ENCODE results near the gene AHDC1.
A peak's percentile ranks its signal among the peaks of the same experiment; 100 is the strongest.

Gene AHDC1

DNA sequence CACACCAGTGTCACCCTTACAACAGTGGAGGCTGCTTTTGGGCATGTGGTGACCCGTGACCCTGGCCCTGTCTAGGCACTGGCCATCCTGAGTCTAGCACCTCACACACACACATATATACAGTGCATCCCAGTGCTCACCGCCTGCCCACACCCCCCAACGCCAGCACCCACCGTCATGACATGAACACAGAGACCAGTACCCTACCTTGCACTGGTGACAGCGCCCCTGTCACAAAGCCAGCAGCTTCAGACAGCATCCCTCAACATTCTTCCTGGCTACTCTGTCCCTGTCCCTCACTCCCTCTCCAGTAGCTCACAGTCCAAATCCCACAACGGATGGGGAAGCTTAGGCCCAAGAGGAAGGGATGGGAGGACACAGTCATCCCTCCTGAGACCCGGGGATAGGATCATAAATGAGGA, 27.1 kb downstream of the AHDC1 start:
- DNase-seq = no peak

DNA sequence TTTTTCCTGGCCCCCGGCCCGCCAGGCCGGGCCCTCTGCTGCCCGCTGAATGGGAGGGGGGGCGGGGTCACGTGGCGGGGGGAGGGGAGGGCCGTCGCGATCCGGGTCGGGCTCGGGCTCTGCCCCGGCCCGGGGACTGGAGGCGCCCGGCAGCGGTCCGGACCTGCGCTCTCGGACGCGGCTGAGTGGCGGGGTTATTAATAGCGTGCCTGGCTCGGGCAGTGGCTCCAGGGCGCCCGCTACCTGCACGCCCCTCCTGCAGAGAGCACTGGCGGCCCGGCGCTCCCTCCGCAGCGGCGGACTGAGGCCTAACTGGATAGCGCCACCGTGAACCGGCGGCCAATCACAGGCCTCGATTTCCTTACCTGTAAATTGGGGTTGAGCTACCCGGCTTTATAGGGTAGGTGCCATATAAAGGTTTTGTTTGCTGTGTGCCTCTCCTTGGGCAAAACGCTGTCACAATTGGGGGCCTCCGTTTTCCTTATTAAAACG, 28.1 kb downstream of the AHDC1 start:
- no peak for DNase-seq

DNA sequence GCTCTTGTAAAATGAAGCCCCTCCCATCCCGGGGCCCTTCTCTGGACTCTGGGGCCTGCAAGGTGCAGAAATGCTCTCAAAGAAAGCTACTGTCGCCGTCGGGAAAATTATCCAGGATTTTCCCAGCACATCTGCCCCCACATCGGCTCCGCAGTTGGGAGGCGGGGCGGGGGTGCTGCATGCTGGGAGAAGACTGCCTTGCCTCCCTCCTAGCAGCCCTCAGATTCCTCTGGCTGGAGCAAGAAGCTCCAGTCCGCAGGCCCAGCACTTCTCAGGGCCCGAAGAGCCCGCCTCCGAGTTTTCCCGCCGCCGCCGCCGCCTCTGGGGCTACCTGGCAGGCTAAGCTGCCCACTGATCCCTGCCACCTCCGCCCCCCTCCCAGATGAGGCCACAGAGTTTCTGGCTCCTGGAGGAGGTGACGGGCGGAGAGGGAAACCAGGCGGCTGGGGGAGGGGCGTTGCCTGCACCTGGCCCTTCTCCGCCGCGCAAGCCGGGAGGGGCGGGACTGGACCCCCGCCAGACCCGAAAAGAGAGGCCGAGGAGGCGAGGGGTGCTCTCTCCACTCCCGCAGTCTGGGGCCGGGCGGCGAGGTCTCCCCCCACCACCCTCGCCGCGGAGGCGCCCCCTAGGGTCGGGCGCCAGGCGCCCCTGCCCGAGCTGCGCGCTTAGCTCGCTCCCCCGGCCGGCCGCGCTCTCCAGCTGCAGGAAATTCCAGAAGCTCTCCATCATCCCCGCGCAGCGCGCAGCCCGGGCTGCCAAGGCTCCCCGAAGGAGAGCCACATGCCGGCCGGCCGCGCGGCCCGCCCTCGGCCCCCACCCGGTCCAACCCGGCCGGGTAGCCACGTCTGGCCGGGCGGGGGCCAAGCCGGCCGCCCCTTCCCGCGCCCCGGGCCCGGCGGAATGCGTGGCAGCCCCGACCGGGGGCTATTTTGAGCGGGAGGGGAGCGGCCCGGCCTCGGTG, 28.8 kb downstream of the AHDC1 start:
- no peak for DNase-seq

DNA sequence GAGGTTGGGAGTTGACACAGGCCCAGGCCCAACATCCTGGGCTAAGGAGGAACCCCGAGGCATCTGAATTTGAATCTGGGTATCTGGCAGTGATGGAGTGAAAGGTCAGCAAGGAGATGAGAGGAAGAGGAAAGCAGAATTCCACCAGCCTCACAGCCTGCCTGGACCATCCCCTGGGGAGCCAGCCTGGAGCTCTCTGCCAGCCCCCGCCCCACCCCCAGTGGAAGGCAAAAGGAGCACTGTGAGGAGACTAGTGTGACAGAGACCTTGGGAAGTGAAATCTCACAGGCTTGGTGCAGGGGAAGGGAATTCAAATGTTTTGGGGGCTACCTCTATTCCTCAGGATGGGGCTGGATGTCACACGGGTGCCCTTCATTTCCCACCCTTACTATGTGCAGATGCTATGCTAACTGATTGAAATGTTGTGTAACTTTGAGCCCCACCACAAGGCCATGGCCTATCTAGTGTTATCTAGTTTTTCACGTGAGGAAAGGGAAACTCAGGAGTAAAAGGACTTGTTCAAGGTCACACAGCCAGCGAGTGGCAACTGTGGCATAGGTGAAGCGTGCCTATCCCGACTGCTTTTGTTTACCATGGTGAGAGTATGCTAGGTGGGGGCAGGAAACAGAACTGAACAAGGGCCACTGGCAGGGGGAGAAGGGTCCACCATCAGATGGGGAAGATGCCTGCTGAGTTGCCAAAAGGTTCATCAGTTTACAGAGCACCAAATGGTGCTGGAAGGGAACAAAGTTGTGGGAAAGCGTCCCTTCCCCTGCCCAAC, 29.8 kb downstream of the AHDC1 start:
- no peak for DNase-seq

DNA sequence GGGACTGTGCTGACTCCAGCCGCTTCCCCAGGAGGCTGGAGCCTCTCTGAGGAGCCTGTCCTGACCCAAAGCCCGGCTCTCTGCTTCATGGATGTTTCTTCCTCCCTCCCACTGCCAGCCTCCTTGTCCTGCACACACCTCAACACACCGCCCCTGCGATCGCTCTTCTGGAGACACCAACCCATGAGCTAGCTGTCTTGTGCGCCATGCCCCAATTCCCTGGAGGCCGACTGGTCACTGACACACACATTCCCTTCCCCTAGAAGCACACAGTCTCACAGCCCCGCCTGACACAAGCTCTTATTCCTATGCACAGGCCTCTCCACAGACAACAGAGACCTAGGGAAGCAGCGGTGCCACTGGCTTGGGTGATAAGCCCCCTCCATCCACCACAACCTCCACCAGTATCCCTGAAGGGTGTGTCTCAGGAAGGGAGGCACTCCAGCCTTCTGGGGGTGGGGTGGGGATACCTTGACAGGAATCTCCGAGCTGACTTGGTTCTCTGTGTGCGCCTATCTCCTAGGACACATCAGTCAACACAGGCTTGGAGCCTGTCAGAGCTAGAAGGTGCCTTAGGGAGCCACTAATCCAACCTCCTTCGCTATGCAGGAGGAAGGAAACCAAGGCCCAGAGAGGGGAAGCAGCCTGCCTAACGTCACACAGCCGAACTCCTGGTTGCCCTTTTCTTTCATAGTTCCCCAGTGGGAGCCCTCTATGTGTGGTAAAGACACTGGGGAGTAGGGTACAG, 31.1 kb downstream of the AHDC1 start:
- no peak for DNase-seq

DNA sequence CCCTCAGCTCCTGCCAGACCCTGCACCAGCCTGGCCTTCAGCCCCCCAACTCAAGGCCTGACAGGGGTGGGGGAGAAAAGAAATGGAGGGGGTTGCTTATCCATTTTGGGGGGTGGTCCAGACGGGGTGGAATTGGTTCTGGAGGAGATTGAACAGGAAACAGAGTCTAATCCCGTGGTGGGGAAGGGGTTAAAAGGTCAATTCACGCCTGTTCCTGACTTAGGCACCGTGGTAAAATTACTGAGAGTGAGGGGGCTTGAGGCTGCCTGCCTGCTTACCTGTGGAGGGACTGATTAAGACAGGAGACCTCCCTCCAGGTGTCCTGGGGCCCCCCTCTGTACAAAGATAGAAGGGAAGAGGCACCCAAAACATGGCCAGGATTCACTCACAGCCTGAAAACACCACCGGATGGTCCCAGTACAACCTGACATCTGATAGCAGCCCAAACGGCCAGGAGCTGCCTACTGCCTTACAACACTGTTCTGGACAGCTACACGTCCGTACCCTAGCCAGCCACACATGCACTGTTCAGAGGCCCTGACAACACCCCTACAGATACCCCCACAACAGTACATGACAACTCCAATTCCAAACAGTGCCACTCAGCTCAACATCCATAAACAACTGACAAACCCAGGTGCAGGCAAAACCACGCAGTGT, 31.8 kb downstream of the AHDC1 start:
- DNase-seq = no peak

DNA sequence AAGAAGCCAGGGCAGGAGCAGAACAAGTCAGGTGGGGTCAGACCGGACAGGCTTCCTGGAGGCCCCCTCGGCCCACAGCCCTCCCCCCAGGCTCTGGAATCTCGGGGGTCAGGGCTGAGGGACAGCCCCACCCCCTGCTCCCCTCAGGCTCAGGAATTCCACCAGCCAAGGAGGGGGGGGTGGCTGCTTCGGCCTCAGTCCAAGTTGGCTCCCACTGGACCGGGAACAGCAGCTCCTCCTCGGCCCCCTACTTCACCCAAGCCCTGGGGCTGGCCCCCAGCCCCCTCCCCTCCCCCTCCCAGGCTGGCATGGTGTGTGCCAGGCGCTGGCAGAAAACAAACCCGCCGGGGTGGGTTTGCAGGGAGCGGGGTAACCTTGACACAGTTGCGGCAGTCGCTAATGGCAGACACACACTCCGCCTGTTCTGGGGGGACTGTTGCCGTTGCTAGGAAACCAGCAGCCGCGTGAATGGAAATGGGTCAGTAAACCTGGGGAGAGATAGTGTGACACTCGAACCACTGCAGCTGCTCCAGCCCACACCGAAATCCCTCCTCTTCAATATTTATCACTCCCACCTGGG, 32.4 kb downstream of the AHDC1 start:
- no peak for DNase-seq

DNA sequence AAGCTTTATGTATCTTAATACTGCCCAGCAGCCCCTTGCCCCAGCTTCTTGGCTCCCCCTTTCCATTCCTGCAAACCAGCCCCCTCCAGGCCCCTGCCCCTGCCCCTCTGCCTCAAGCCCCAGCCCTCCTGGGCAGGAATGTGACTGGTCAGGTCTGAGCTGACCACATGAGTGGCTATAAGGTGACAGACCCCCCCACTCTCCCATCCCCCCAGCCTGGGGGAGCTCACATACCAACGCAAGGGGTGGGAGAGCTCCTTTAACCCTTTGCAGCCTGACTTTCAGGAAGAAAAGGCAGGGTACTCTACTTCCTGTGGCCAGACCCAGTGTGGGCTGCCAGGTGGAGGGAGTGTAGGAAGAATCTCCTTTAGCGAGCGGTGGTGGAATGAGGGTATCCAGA, 33.2 kb downstream of the AHDC1 start:
- no peak for DNase-seq

DNA sequence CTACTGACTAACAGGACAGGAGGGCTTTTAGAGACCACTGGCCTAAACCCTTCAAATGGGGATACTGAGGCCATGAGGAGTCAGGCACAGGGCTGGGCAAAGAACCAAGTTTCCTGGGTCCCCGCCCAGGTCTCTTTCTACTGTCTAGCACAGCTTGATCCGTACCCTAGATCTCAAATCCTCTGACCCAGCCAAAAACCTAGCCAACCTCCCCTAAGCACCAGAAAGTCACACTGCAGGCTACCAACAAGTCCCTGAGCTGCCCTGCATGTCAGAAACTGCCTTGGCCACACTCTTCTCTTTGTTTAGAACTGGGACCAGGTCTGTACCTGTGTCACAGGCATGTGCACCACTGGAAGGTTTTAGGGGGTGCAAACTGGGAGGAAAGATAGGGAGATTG, 33.6 kb downstream of the AHDC1 start:
- no peak for DNase-seq

DNA sequence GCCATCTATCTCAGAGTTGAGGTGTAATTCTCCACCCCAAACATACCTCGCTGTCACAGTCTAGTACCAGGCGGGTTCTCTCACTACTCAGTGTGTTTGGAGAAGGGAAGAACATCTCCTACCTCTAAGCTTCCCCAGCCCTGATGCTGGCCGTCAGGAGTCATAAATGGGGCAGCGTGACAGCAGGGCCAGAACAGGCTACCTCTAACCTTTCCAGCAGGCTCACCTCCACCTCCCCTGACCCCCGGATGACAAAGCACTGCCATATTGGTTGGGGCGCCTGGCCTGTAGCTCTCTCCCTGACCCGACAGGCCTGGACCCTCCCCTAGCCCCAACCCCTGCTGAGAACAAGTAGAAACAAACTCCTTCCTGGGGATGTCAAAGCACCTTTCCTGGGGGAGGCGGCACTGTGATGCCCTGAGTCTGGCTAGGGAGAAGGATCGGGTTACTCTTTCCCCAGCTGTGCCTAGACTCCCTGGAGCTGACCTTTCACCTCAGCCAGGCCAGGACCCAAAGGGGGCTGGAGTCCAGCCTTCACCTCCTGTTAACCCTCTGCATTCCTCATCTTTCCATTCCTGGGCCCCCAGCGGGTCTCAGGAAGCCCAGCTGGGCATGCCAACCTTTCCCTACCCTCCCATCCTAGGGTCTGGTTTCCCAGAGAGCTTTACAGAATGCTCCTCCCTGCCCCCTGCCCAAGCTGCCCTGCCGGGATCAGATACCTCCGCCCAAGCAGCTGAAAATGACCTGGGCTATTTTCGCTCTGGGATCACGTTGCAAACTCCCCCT, 34.2 kb downstream of the AHDC1 start:
- DNase-seq = no peak

DNA sequence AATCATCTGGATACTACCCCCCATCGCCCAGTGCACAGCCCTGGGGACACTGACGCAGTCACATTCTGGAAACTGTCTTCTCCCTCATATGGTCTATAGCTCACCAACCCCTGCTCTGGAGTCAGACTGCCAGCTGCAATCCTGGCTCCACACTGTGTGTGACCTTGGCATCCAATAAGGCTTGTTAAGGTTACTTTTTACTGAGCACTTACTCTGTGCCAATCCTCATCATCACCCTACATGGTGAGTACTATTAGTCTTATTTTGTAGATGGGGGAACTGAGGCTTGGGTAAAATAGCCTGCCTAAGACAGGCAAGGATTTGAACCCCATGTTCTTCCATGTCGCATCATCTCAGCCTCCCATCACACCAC, 34.9 kb downstream of the AHDC1 start:
- DNase-seq = no peak

DNA sequence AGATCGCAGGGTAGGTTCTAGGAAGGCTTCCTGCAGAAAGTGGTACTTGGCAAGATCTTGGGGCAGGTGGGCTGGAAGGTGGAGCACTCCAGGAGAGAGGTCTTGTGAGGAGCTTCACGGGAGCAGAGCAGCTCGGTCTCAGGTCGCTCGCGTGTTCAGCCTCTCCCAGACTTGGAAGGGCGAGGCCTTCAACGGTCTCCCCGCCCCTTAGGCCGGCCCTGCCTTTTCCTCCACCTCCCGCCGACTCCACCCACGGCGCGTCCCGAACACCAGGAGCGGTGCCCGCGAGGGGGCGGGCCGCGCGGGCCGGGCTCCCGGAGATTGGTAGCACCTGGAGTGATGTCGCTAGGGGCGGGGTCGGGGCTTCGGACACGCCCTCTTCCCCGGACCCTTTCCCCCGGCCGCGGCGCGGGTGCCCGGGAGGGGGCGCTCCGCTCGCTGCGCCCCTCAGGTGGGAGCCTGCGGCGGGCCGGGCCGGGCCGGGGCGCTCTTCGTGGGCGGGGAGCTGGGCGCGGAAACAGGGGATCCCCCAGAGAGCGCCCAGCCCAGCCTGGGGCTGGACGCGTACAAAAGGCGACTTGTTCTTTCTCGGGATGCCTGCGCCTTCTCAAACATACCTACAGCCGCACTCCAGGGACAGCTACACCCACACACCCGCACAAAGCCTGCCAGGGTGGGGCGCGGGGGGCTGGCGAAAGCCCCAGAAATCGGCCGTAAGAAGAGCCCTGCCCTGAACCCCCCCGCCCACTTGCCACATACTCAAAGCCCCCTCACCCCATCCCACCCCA, 35.5 kb downstream of the AHDC1 start:
- DNase-seq = peak; percentile 78

DNA sequence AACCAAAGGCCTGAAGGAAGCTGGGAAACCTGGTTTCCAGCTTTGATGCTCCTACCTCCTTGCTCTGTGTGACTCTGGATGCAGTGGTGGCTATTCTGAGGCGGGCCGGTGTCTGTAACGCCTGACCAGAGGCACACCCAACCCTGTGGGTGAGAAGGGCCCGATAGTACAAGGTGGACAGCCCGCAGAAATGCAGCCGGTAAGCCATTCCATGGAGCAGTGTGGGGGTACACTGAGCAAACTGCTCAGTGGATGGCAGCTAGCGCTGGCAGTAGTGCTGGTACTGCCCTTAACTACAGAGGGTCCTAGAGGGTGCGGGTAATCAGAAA, 36.0 kb downstream of the AHDC1 start:
- no peak for DNase-seq

DNA sequence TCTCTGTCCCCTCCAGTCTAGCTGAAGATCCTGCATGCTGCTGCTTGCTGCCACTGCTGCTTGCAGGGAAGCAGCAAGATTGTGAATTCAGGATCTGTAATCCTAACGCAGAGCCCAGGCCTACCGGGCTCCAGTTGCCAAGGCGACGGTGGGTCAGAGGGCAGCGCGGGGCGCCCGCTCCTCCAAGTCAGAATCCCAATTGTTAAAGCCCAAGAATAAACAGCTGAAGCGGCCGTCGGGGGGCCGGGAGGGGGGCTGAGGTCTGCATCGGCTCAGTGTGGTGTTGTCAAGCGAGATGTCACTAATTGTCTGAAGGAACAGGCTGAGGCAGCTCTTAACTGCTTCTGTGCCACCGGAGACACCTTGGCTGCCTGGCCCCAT, 36.8 kb downstream of the AHDC1 start:
- no peak for DNase-seq

DNA sequence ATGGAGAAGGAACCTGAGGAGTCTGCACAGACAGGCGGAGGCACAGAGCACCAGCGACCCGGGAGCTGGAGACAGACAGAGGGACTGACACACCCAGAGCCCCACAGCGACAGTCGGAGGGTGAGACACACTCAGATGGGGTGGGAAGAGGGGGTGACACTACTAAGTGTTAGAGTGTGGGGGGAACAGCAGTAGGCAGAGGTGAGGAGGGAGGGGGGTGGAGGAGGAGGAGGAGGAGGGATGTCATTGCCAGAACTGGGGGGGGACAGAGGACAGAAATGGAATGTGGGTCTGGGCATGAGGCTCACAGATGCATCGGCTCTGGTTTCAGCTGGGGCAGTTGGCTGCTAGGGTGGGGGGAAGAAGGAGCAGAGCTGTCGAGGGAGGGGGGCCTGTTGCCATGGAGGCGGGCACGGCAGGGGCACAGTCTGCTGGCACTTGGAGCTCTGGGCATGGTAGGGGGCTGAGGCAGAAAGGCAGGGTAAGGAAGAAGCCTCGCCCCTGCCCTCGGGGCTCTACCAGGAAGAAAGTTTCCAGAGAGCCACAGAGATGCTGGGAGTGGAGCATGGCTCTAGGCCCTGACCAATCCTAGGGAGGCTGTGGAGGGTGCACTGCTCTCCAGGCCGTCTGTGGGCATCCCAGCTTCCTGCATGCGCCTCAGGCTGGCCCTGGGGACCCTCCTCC, 37.3 kb downstream of the AHDC1 start:
- DNase-seq = no peak

DNA sequence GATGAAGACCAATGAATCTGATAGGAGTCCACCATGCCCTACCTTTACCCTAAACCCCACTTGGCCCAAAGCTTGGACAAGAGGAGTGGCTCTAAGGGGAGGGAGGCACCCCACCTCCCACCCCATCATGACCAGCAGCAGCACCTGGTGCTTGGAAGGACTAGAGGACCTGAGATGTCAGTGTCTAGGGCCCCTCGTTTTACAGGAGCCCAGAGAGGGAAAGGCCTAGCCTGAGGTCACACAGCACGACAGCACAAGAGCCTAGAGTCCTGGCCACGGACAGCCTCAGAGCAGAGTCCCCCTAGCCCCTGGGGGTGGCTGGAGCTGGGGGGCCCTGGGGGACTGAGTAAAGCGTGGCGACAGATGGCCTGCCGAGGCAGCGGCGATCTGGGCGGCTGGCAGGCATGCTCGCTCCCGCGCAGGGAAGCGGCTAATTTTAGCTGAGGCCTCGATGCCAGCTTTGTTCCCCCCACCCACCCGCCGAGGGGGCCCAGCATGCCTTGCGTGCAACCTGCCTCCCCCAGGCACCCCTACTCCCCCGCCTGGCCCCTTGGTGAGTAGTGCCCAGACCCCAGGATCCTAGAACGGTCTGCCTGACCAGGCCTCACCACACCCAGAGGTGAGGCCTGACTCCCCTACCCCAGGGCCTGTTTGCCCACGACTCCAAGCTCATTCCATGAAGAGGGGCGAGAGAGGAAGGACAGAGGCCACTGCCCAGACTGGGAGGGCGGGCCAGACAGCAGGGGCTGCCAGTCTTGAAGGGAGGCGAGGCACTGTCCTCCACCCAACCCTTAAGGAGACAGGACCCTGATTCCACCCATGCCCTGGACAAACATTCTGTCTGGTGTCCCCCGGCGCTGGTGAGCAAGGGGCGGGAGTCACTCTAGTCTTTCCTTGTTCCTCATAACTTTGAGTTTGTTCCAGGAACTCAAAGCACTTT, 39.0 kb downstream of the AHDC1 start:
- no peak for DNase-seq

DNA sequence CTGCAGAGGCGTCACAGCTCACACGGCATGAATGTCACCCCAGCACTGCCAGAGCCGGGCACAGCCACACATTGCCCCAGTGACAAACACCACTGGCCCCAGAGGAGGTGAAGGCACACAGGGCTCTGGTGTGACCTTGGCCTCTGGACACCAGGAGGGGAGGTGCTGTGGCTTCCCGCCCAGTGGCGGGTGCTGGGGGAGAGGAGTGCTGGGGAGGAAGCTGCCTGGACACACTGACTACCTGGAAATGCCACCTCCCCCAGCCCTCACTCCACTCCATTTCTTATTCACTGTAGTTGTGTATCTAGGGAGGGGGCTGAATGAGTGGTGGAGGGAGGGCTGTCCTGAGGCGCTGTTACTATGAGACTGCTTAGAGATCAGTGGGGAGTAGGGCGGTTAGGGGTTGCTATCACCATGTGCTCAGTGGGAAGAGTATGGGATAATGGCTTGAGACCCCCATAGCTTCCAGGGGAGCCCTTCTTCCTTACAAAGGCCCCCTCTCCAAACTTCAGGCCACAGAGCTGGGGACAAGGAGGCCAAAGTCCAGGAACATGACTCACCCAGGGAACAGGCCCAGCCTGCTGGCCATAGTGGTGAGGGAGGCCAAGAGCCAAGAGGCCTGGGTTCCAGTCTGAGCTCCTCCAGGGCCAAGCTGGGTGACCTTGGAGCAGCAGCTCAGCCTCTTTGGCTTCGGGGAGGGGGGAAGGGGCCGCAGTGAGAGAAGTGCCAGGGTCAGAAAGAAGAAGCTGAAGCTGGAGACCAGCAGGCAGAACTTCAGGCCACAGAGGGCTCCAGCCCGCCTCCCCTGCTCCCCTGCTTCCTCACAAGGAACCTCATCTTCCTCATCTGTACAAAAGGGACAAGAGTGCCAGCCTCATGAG, 40.1 kb downstream of the AHDC1 start:
- DNase-seq = no peak

DNA sequence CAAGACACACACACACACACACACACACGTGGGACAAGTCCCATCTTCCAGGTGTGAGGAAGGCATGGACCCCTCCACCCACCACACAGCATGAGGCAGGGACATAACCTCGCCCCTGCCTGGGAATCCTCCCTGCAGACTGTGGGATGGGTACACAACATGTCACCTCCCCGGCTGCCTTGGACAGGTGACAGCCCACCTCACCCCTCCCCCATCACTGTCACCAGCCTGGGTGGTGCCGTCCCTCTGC, 40.7 kb downstream of the AHDC1 start:
- no peak for DNase-seq
